Brain microvascular endothelial cell (primary cell): ENCODE measurements around the gene SCAPER.

Experiments used
- DNase-seq: peaks from one replicate; pipeline ENCODE4 v3.0.0-alpha.2; 2020
- H3K27ac ChIP-seq: fragments of 250-450 bp; sonication (Bioruptor Pico); 2 replicates; pipeline ENCODE4 v1.5.1; 2020; ENCODE audit warnings: mild to moderate bottlenecking, moderate library complexity
- H3K27me3 ChIP-seq: fragments of 250-450 bp; sonication (Bioruptor Pico); replicated peaks from 2 replicates; pipeline ENCODE4 v1.5.1; 2020; ENCODE audit warnings: mild to moderate bottlenecking
- H3K36me3 ChIP-seq: fragments of 250-450 bp; sonication (Bioruptor Pico); replicated peaks from 2 replicates; pipeline ENCODE4 v1.5.1; 2020; ENCODE audit warnings: mild to moderate bottlenecking
- H3K4me3 ChIP-seq: 2 replicates; pipeline ENCODE4 v1.5.1; 2011; ENCODE audit warnings: low read depth, mild to moderate bottlenecking, control low read depth, low read length, moderate library complexity
- in situ Hi-C: cut with HindIII; loops from 2 replicates; pipeline ENCODE4 v1.10.0; 2017; ENCODE audit warnings: low sequenced_read_pairs, low pct_ligation_motif_present
- TF ChIP-seq, protein P1 (sequence below): IDR thresholded peaks from 2 replicates; pipeline ENCODE4 v1.5.1; 2011; ENCODE audit warnings: low read depth, mild to moderate bottlenecking, moderate library complexity, low read length, control low read depth, inconsistent platforms; ENCODE audit errors: missing control alignments

Gene SCAPER

DNA sequence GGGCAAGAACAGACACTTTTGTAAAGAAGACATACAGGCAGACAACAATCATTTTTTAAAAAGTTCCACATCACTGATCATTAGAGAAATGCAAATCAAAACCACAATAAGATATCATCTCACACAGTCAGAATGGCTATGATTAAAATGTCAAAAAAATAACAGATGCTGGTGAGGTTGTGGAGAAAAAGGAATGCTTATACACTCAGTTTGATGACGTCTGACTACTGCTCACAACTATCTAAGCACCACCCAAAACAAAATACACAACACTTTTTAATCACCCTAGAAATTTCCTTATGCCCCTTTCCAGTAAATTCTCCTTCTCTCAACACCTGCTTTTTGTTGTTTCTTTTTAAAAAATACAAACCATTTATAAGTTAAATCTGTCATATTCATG is 339.8 kb downstream of the SCAPER start:
- no peak for DNase-seq
- Histone ChIP-seq H3K36me3 (no peaks in the 10 kb centered on the region), H3K4me3 (no peak overlapping the region), H3K27me3 (no peaks in the 10 kb centered on the region), H3K27ac (no peak overlapping the region)
- in situ Hi-C loops: no loop called here
- TF ChIP-seq, protein P1, sequence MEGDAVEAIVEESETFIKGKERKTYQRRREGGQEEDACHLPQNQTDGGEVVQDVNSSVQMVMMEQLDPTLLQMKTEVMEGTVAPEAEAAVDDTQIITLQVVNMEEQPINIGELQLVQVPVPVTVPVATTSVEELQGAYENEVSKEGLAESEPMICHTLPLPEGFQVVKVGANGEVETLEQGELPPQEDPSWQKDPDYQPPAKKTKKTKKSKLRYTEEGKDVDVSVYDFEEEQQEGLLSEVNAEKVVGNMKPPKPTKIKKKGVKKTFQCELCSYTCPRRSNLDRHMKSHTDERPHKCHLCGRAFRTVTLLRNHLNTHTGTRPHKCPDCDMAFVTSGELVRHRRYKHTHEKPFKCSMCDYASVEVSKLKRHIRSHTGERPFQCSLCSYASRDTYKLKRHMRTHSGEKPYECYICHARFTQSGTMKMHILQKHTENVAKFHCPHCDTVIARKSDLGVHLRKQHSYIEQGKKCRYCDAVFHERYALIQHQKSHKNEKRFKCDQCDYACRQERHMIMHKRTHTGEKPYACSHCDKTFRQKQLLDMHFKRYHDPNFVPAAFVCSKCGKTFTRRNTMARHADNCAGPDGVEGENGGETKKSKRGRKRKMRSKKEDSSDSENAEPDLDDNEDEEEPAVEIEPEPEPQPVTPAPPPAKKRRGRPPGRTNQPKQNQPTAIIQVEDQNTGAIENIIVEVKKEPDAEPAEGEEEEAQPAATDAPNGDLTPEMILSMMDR: no peak

DNA sequence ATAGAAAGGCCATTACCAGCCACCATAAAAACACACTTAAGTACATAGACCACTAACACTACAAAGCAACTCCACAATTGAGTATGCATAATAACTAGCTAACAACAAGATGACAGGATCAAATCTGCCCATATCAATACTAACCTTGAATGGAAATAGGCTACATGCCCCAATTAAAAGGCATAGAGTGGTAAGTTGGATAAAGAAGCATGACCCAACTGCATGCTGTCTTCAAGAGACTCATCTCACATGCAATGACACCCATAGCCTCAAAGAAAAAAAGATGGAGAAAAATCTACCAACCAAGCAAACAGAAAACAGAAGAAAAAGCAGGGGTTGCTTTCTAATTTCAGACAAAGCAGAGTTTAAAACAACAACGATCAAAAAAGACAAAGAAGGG is 349.9 kb downstream of the SCAPER start:
- H3K4me3 ChIP-seq: no peak overlapping the region
- H3K36me3 ChIP-seq: no peaks in the 10 kb centered on the region
- TF ChIP-seq, protein P1: no peak
- H3K27me3 ChIP-seq: no peaks in the 10 kb centered on the region
- in situ Hi-C loops: no loop called here
- DNase-seq: no peak
- H3K27ac ChIP-seq: no peak overlapping the region

GRCh38 chr15:76553564-76553963 is 351.6 kb downstream of the SCAPER start:
- in situ Hi-C loops: no loop called here
- TF ChIP-seq, protein P1: no peak

DNA sequence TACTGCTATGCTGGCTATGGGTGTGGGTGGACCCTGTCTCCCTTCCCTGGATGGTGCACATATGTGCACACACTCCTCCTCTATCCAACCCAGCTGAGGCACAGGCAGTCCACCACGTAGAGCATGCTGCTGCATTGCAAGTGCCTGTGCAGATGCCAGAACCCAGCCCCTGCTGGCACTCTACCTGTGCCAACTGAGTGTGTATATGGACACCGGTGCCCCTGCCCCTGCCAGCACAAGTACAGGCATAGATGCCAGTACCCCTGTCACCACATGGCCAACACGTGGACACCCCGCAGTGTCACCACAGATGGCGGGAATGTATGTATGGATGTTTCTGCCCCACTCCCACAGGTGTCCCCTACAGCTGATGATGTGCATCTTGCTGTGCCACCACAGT is 352.0 kb downstream of the SCAPER start:
- no peak overlapping the region for H3K27ac ChIP-seq
- DNase-seq: no peak
- in situ Hi-C loops: no loop called here
- H3K4me3 ChIP-seq: no peak overlapping the region
- TF ChIP-seq, protein P1: no peak
- no peaks in the 10 kb centered on the region for H3K27me3 ChIP-seq
- no peaks in the 10 kb centered on the region for H3K36me3 ChIP-seq

More at GRCh38 chr15:76553564-76553963, 351.6 kb downstream of the SCAPER start:
- H3K4me3 ChIP-seq: no peak overlapping the region
- no peaks in the 10 kb centered on the region for H3K27me3 ChIP-seq
- no peak overlapping the region for H3K27ac ChIP-seq
- no peaks in the 10 kb centered on the region for H3K36me3 ChIP-seq
- no peak for DNase-seq

- no peak for DNase-seq
- Histone ChIP-seq H3K4me3 (no peak overlapping the region), H3K36me3 (no peaks in the 10 kb centered on the region), H3K27me3 (no peaks in the 10 kb centered on the region), H3K27ac (no peak overlapping the region)
- in situ Hi-C loops: no loop called here
- TF ChIP-seq, protein P1: no peak
These were observed 358.3 kb downstream of the SCAPER start for GRCh38 chr15:76546805-76547204.

GRCh38 chr15:76533995-76534394 is 371.1 kb downstream of the SCAPER start:
- H3K4me3 ChIP-seq: no peak overlapping the region
- no peaks in the 10 kb centered on the region for H3K27me3 ChIP-seq
- in situ Hi-C loops: no loop called here
- TF ChIP-seq, protein P1: no peak
- H3K36me3 ChIP-seq: no peaks in the 10 kb centered on the region
- H3K27ac ChIP-seq: no peak overlapping the region
- no peak for DNase-seq
